SKM-1 treated with dmso at 0.1 percent for 144 hours (cell line): ENCODE measurements around the gene PDPK1.
"Not testable (repeated sequence)": the region's sequence is repeated elsewhere in the genome, so short reads cannot be mapped to it uniquely, and the experiment has no call there.

ENCODE experiments used
- DNase-seq: peaks from one replicate; lab custom pipeline; 2025; ENCODE audit not compliant: unreplicated experiment; lab: John Stamatoyannopoulos, UW

PDPK1 gene

GRCh38 chr16:2586241-2586640, 48.4 kb downstream of the PDPK1 start:
- DNase-seq = no peak

GRCh38 chr16:2586901-2587480, 49.2 kb downstream of the PDPK1 start:
- DNase-seq = no peak

- no peak for DNase-seq
Measured at GRCh38 chr16:2587891-2588565, 50.2 kb downstream of the PDPK1 start.

- DNase-seq = no peak
Measured at GRCh38 chr16:2591476-2592240, 53.8 kb downstream of the PDPK1 start.

GRCh38 chr16:2592786-2593185, 55.0 kb downstream of the PDPK1 start:
- DNase-seq = no peak

GRCh38 chr16:2595393-2596205, 57.8 kb downstream of the PDPK1 start:
- DNase-seq = no peak

- no peak for DNase-seq
Measured at GRCh38 chr16:2596747-2597559, 59.1 kb downstream of the PDPK1 start.

GRCh38 chr16:2597560-2597902, 59.7 kb downstream of the PDPK1 start:
- no peak for DNase-seq

- DNase-seq = no peak
Measured at GRCh38 chr16:2598133-2598641, 60.4 kb downstream of the PDPK1 start.

- DNase-seq = no peak
Measured at GRCh38 chr16:2598723-2599122, 60.9 kb downstream of the PDPK1 start.

GRCh38 chr16:2599165-2599564, 61.3 kb downstream of the PDPK1 start:
- DNase-seq = not testable (repeated sequence)

GRCh38 chr16:2599785-2600184, 62.0 kb downstream of the PDPK1 start:
- DNase-seq = not testable (repeated sequence)

- not testable (repeated sequence) for DNase-seq
Measured at GRCh38 chr16:2601301-2602025, 63.6 kb downstream of the PDPK1 start.

GRCh38 chr16:2602175-2602574, 64.4 kb downstream of the PDPK1 start:
- not testable (repeated sequence) for DNase-seq

- DNase-seq = peak; percentile 87
Measured at GRCh38 chr16:2603165-2604015, 65.6 kb downstream of the PDPK1 start.

- DNase-seq = not testable (repeated sequence)
Measured at GRCh38 chr16:2604016-2604369, 66.2 kb downstream of the PDPK1 start.

GRCh38 chr16:2606820-2607219, 69.0 kb downstream of the PDPK1 start:
- not testable (repeated sequence) for DNase-seq

GRCh38 chr16:2609345-2609744, 71.5 kb downstream of the PDPK1 start:
- not testable (repeated sequence) for DNase-seq
